ENCODE results near the gene HES4. TPM values are rescaled to one million over a fixed set of nuclear protein-coding genes. Genes with fewer than 3 reads are reported as not detected.

The HES4 gene
- total and polyA plus RNA-seq, 2 of the 13 experiments (the other 11 are each of a cell fraction or from before 2014, with no cell fraction given): 8.8 to 10.6 TPM

- TF ChIP-seq NFAT5 (CRISPR knock-in tag; IDR thresholded peaks at IDR 0.05) (peak; percentile 58; the same call in 1 of the 2 replicates), KAT7 (CRISPR knock-in tag; IDR thresholded peaks at IDR 0.05; ENCODE audit: borderline replicate concordance) (no peak), ZNF205 (CRISPR knock-in tag; IDR thresholded peaks at IDR 0.05) (no peak), MAFG (CRISPR knock-in tag; IDR thresholded peaks at IDR 0.05) (no peak), ZBTB39 (CRISPR knock-in tag; IDR thresholded peaks at IDR 0.05) (no peak), ZNF317 (CRISPR knock-in tag; IDR thresholded peaks at IDR 0.05) (0 out of 2 replicates have a peak, but pooled peaks have one; percentile 19), ISL2 (CRISPR knock-in tag; IDR thresholded peaks at IDR 0.05) (peak; percentile 52; the same call in 1 of the 2 replicates), ZBTB34 (CRISPR knock-in tag; IDR thresholded peaks at IDR 0.05) (no peak), TRIM24 (CRISPR knock-in tag; IDR thresholded peaks at IDR 0.05) (no peak), ZSCAN12 (CRISPR knock-in tag; IDR thresholded peaks at IDR 0.05) (0 out of 2 replicates have a peak, but pooled peaks have one; percentile 14), FOXO1 (CRISPR knock-in tag; IDR thresholded peaks at IDR 0.05) (no peak), SNRNP70 (IDR thresholded peaks at IDR 0.05; ENCODE audit: low read depth, low read length) (no peak), PHF20 (CRISPR knock-in tag; IDR thresholded peaks at IDR 0.05) (peak; percentile 89), SOX5 (CRISPR knock-in tag; IDR thresholded peaks at IDR 0.05; ENCODE audit: borderline replicate concordance) (no peak), ZNF574 (CRISPR knock-in tag; IDR thresholded peaks at IDR 0.05) (peak; percentile 89), CENPX (CRISPR knock-in tag; IDR thresholded peaks at IDR 0.05) (no peak), PCBP1 (IDR thresholded peaks at IDR 0.05; ENCODE audit: borderline replicate concordance, low read depth, low read length) (no peak), MTA1 (CRISPR knock-in tag; IDR thresholded peaks at IDR 0.05; ENCODE audit: borderline replicate concordance) (no peak)
Measured at GRCh38 chr1:958823-959730, 40.8 kb downstream of the HES4 start, which contains the start of gene NOC2L (continued).

All from HepG2 (cell line).